Endothelial cell of umbilical vein (primary cell): ENCODE measurements around the gene PM20D2. TPM values are rescaled to one million over a fixed set of nuclear protein-coding genes. Genes with fewer than 3 reads are reported as not detected.

Experiments
- BruUV-seq: library from RNA; stranded (reverse); fragments of 400-500 nt; replicated peaks from 2 replicates; lab custom pipeline; 2021; lab: Mats Ljungman, UMichigan
- CTCF ChIA-PET: fragments of 300-600, 350-600 bp; sonication (Branson Sonifier 250); formaldehyde crosslinking; loops from one replicate; lab custom pipeline; 2021; ENCODE audit warnings: antibody characterized with exemption, inconsistent platforms; lab: Charles Lee
- POLR2A ChIA-PET: fragments of 300-600, 350-600 bp; sonication (Branson Sonifier 250); formaldehyde crosslinking; loops from one replicate; lab custom pipeline; 2021; ENCODE audit warnings: antibody characterized with exemption, inconsistent platforms; lab: Charles Lee
- DNase-seq: peaks from one replicate; pipeline ENCODE4 v3.0.0-alpha.2; 2011; ENCODE audit warnings: low read depth, low spot score
- FAIRE-seq: peaks from 2 replicates; lab custom pipeline; 2011; peaks lifted over from hg19 to GRCh38; lab: Jason Lieb, UNC
- H2AFZ ChIP-seq: 2 replicates; pipeline ENCODE4 v1.6.0; 2012; ENCODE audit warnings: low read depth, low read length, control low read depth, inconsistent platforms
- H3K27ac ChIP-seq: 2 replicates; pipeline ENCODE4 v1.5.1; 2011; ENCODE audit warnings: low read depth, mild to moderate bottlenecking, control low read depth, low read length, moderate library complexity; ENCODE audit not compliant: insufficient read depth
- H3K27me3 ChIP-seq, 2 experiments: 2 replicates each; pipeline versions ENCODE4 v1.6.0 to v1.6.1; 2011; ENCODE audit warnings: low read length in 2 of 2, mixed read lengths in 1 of 2; ENCODE audit not compliant: control insufficient read depth in 2 of 2, insufficient read depth in 2 of 2
- H3K36me3 ChIP-seq, 2 experiments: 2 replicates in 1 of 2; 3 replicates in 1 of 2; pipeline ENCODE4 v1.5.1; 2011; ENCODE audit warnings: low read length in 2 of 2, mild to moderate bottlenecking in 1 of 2, moderate library complexity in 1 of 2; ENCODE audit not compliant: control insufficient read depth in 2 of 2, insufficient read depth in 2 of 2; ENCODE audit errors: extremely low read depth in 1 of 2
- H3K4me1 ChIP-seq: 3 replicates; pipeline ENCODE4 v1.5.1; 2011; ENCODE audit warnings: mild to moderate bottlenecking, low read length; ENCODE audit not compliant: control insufficient read depth, insufficient read depth; ENCODE audit errors: extremely low read depth
- H3K4me2 ChIP-seq: 2 replicates; pipeline ENCODE4 v1.6.1; 2011; ENCODE audit warnings: low read length, control low read depth, mixed read lengths; ENCODE audit not compliant: insufficient read depth
- H3K4me3 ChIP-seq, 3 experiments: fragments of 200-600 bp in 1 of 3; sonication (generic), shearing (Covaris generic) in 1 of 3; replicated peaks in 1 of 3; 2 replicates each; pipeline ENCODE4 v1.5.1; 2011 to 2016; ENCODE audit warnings: control low read depth in 3 of 3, low read length in 3 of 3, mild to moderate bottlenecking in 2 of 3, inconsistent platforms in 1 of 3, low read depth in 1 of 3, moderate library complexity in 1 of 3; ENCODE audit not compliant: insufficient read depth in 1 of 3
- H3K79me2 ChIP-seq: 2 replicates; pipeline ENCODE4 v1.6.0; 2012; ENCODE audit warnings: low read length, inconsistent platforms; ENCODE audit not compliant: control insufficient read depth, insufficient read depth
- H3K9ac ChIP-seq: replicated peaks from 2 replicates; pipeline ENCODE3; 2011; ENCODE audit warnings: low read length, control low read depth; ENCODE audit not compliant: insufficient read depth; ENCODE audit errors: extremely low read depth
- H3K9me1 ChIP-seq: replicated peaks from 3 replicates; pipeline ENCODE4 v1.6.0; 2011; ENCODE audit warnings: mild to moderate bottlenecking, low read length; ENCODE audit not compliant: control insufficient read depth, insufficient read depth; ENCODE audit errors: extremely low read depth
- H3K9me3 ChIP-seq: replicated peaks from 2 replicates; pipeline ENCODE4 v1.5.1; 2012; ENCODE audit warnings: low read length, inconsistent platforms; ENCODE audit not compliant: control insufficient read depth, insufficient read depth
- H4K20me1 ChIP-seq: replicated peaks from 2 replicates; pipeline ENCODE3; 2011; ENCODE audit warnings: mild to moderate bottlenecking, low read length; ENCODE audit not compliant: control insufficient read depth, insufficient read depth; ENCODE audit errors: extremely low read depth
- EZH2 ChIP-seq: IDR thresholded peaks from 2 replicates; pipeline ENCODE4 v1.6.1; 2012; ENCODE audit warnings: borderline replicate concordance, low read depth, mild to moderate bottlenecking, moderate library complexity, low read length, inconsistent platforms; ENCODE audit not compliant: severe bottlenecking
- FOS ChIP-seq: IDR thresholded peaks from 2 replicates; pipeline ENCODE4 v1.6.1; 2011; ENCODE audit warnings: mild to moderate bottlenecking, low read length, moderate library complexity, borderline replicate concordance; ENCODE audit not compliant: insufficient read depth
- GATA2 ChIP-seq: IDR thresholded peaks from 2 replicates; pipeline ENCODE4 v1.7.0; 2011; ENCODE audit warnings: low read depth, mild to moderate bottlenecking, moderate library complexity, mixed read lengths, low read length; ENCODE audit not compliant: insufficient read length, insufficient read depth
- JUN ChIP-seq: IDR thresholded peaks from 2 replicates; pipeline ENCODE4 v1.6.1; 2011; ENCODE audit warnings: borderline replicate concordance, low read depth; ENCODE audit not compliant: insufficient read length, insufficient read depth
- MAX ChIP-seq: IDR thresholded peaks from 2 replicates; pipeline ENCODE4 v1.6.1; 2011; ENCODE audit not compliant: insufficient read depth, insufficient read length
- MYC ChIP-seq: IDR thresholded peaks from one replicate; pipeline ENCODE4 v1.6.1; 2011; ENCODE audit warnings: mild to moderate bottlenecking, low read depth, low read length
- POLR2A ChIP-seq: IDR thresholded peaks from 2 replicates; pipeline ENCODE4 v1.6.1; 2012; ENCODE audit warnings: low read depth, mild to moderate bottlenecking, control low read depth, low read length
- POLR2AphosphoS5 ChIP-seq: IDR thresholded peaks from 2 replicates; pipeline ENCODE4 v1.6.1; 2012; ENCODE audit warnings: low read depth, mild to moderate bottlenecking, control low read depth, low read length, moderate library complexity; ENCODE audit not compliant: insufficient read depth
- dilution Hi-C: fragments of 300-500 bp; cut with MboI; formaldehyde crosslinking; loops from one replicate; pipeline ENCODE4 v1.15.0; 2019; ENCODE audit warnings: low sequenced_read_pairs; ENCODE audit not compliant: extremely low pct_ligation_motif_present
- intact Hi-C: fragments of 100-400 bp; cut with micrococcal nuclease; formaldehyde crosslinking; loops from one replicate; pipeline ENCODE4 v1.10.0; 2022
- polyA plus RNA-seq, 4 experiments: library from polyadenylated mRNA; depleted of rRNA in 3 of 4; stranded (reverse) in 3 of 4; unstranded in 1 of 4; fragments of >200 nt; gene quantifications; 2 replicates each; pipeline versions ENCODE4 v1.2.1 to v1.2.3, GENCODE V29; 2011 to 2012; ENCODE audit warnings: missing spikeins in 1 of 4
- total RNA-seq: library from RNA; stranded (reverse); gene quantifications from 2 replicates; pipeline ENCODE4 v1.2.3, GENCODE V29; 2021
- TF ChIP-seq, protein P1 (sequence below), 2 donors: IDR thresholded peaks; 1 replicate in 1 of 2; 2 replicates in 1 of 2; pipeline ENCODE4 v1.5.1; 2011; ENCODE audit warnings: low read length in 2 of 2, mild to moderate bottlenecking in 2 of 2, moderate library complexity in 2 of 2, control low read depth in 1 of 2, inconsistent platforms in 1 of 2, low read depth in 1 of 2; ENCODE audit not compliant: insufficient read depth in 1 of 2; ENCODE audit errors: extremely low read depth in 1 of 2

Gene PM20D2
- total and polyA plus RNA-seq, 2 donors (not counting 3 experiments of a cell fraction or from before 2014, with no cell fraction given): 3.0 to 10.9 TPM

- ChIA-PET POLR2A (no interaction called here), CTCF (interaction anchor here (1.0 to 1.8 kb wide), 2 partner anchors 9 to 12 kb away, joined by 4 to 5 read pairs; no protein-coding TSS in a partner anchor)
- no peak overlapping the region for H3K4me3 ChIP-seq
- no peaks in the 10 kb centered on the region for H3K9me3 ChIP-seq
- H3K4me1 ChIP-seq: no peaks in the 10 kb centered on the region
- H3K27me3 ChIP-seq: peaks cover 0 to 4% of the 10 kb centered on the region in 2 experiments
- DNase-seq (no peak), FAIRE-seq (no peak)
- no peak overlapping the region for H3K4me2 ChIP-seq
- dilution Hi-C loops: no loop called here
- TF ChIP-seq, protein P1, sequence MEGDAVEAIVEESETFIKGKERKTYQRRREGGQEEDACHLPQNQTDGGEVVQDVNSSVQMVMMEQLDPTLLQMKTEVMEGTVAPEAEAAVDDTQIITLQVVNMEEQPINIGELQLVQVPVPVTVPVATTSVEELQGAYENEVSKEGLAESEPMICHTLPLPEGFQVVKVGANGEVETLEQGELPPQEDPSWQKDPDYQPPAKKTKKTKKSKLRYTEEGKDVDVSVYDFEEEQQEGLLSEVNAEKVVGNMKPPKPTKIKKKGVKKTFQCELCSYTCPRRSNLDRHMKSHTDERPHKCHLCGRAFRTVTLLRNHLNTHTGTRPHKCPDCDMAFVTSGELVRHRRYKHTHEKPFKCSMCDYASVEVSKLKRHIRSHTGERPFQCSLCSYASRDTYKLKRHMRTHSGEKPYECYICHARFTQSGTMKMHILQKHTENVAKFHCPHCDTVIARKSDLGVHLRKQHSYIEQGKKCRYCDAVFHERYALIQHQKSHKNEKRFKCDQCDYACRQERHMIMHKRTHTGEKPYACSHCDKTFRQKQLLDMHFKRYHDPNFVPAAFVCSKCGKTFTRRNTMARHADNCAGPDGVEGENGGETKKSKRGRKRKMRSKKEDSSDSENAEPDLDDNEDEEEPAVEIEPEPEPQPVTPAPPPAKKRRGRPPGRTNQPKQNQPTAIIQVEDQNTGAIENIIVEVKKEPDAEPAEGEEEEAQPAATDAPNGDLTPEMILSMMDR (IDR thresholded peaks at IDR 0.05; ENCODE audit: extremely low read depth in 1 of 2, insufficient read depth in 1 of 2, low read depth in 1 of 2, low read length in 2 of 2): no peak
- TF ChIP-seq FOS (no peak), POLR2AphosphoS5 (no peak), MAX (no peak), POLR2A (no peak)
- H2AFZ ChIP-seq: no peak overlapping the region
- no peak overlapping the region for H3K27ac ChIP-seq
- intact Hi-C loops: no loop called here
- no peak overlapping the region for H3K9ac ChIP-seq
- H3K9me1 ChIP-seq: no peaks in the 10 kb centered on the region
- no peaks in the 10 kb centered on the region for H4K20me1 ChIP-seq
- no TSS peak for BruUV-seq
- H3K36me3 ChIP-seq: no peaks in the 10 kb centered on the region
- H3K79me2 ChIP-seq: no peaks in the 10 kb centered on the region
Measured at GRCh38 chr6:89131599-89131998, 14.3 kb upstream of the PM20D2 start.

DNA sequence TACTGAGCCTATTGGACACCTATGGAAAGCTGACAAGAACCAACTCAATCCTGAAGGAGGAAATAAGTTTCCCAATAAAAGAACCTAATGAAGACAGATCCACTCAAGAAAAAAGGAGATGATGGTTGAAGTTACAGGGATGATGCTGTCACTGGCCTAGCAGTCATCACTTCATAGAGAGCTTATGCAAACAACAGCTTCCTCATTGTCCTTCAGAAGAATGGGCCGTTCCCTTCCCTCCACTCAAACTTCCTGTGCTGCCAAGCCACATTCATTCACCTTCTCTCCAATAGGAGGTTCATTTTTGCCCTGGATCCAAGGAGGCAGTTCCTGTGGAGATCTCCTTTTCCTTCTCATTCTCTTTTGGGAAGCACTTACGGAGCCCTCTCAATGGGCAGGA, 13.8 kb upstream of the PM20D2 start:
- no peak for FAIRE-seq
- no TSS peak for BruUV-seq

More for the DNA sequence above, 13.8 kb upstream of the PM20D2 start:
- H3K27me3 ChIP-seq: peaks cover 0 to 4% of the 10 kb centered on the region in 2 experiments
- no peaks in the 10 kb centered on the region for H3K9me1 ChIP-seq
- H3K27ac ChIP-seq: no peak overlapping the region
- no peak overlapping the region for H3K4me3 ChIP-seq
- no peaks in the 10 kb centered on the region for H3K36me3 ChIP-seq
- TF ChIP-seq EZH2 (no peak), FOS (no peak), GATA2 (no peak), POLR2A (no peak), JUN (no peak), POLR2AphosphoS5 (no peak), MYC (no peak), MAX (no peak)
- TF ChIP-seq, protein P1 (IDR thresholded peaks at IDR 0.05; ENCODE audit: extremely low read depth in 1 of 2, insufficient read depth in 1 of 2, low read depth in 1 of 2, low read length in 2 of 2): no peak
- H3K9me3 ChIP-seq: no peaks in the 10 kb centered on the region
- no peak overlapping the region for H2AFZ ChIP-seq
- DNase-seq: no peak
- H3K4me1 ChIP-seq: no peaks in the 10 kb centered on the region
- dilution Hi-C loops: no loop called here
- H3K9ac ChIP-seq: no peak overlapping the region
- no peaks in the 10 kb centered on the region for H4K20me1 ChIP-seq
- intact Hi-C loops: no loop called here
- ChIA-PET CTCF (interaction anchor here (1.0 to 1.8 kb wide), 2 partner anchors 9 to 12 kb away, joined by 4 to 5 read pairs; no protein-coding TSS in a partner anchor), POLR2A (no interaction called here)
- no peak overlapping the region for H3K4me2 ChIP-seq
- no peaks in the 10 kb centered on the region for H3K79me2 ChIP-seq
